CD14-positive monocyte (primary cell): ENCODE data around the gene PTRH1. TPM values are rescaled to one million over a fixed set of nuclear protein-coding genes. Genes with fewer than 3 reads are reported as not detected.

Source experiments
- DNase-seq, 3 donors: peaks; one replicate each; pipeline ENCODE4 v3.0.0-alpha.2; 2011 to 2022
- H2AFZ ChIP-seq: 2 replicates; pipeline ENCODE4 v1.6.0; 2012; ENCODE audit warnings: mild to moderate bottlenecking, low read depth, low read length, inconsistent platforms; ENCODE audit not compliant: insufficient read depth, poor library complexity, severe bottlenecking
- H3K27ac ChIP-seq, 2 donors: 1 replicate in 1 of 2; 2 replicates in 1 of 2; pipeline ENCODE4 v1.5.1; 2012 to 2013; ENCODE audit warnings: low read length in 2 of 2, control low read depth in 1 of 2, inconsistent platforms in 1 of 2, low read depth in 1 of 2, mild to moderate bottlenecking in 1 of 2
- H3K27me3 ChIP-seq, 2 donors: one replicate each; pipeline versions ENCODE4 v1.6.0 to v1.6.1; 2011 to 2013; ENCODE audit warnings: low read length in 2 of 2; ENCODE audit not compliant: control insufficient read depth in 2 of 2, insufficient read depth in 2 of 2
- H3K36me3 ChIP-seq, 2 donors: replicated peaks in 1 of 2; 1 replicate in 1 of 2; 2 replicates in 1 of 2; pipeline versions ENCODE4 v1.5.1 to v1.6.1; 2012 to 2013; ENCODE audit warnings: low read length in 2 of 2, control low read depth in 1 of 2, inconsistent platforms in 1 of 2, mild to moderate bottlenecking in 1 of 2; ENCODE audit not compliant: insufficient read depth in 2 of 2, control insufficient read depth in 1 of 2
- H3K4me1 ChIP-seq, 2 donors: 1 replicate in 1 of 2; 2 replicates in 1 of 2; pipeline versions ENCODE4 v1.5.1 to v1.6.1; 2012 to 2013; ENCODE audit warnings: low read length in 2 of 2, control low read depth in 1 of 2, inconsistent platforms in 1 of 2, mild to moderate bottlenecking in 1 of 2, moderate library complexity in 1 of 2; ENCODE audit not compliant: insufficient read depth in 2 of 2, control insufficient read depth in 1 of 2
- H3K4me2 ChIP-seq: replicated peaks from 2 replicates; pipeline ENCODE3; 2012; ENCODE audit warnings: low read length, moderate library complexity, mild to moderate bottlenecking; ENCODE audit not compliant: poor library complexity, severe bottlenecking; ENCODE audit errors: extremely low read depth
- H3K4me3 ChIP-seq, 3 experiments: fragments of 200-600 bp in 1 of 3; sonication (generic) in 1 of 3; replicated peaks in 1 of 3; 1 replicate in 2 of 3; 2 replicates in 1 of 3; pipeline ENCODE4 v1.5.1; 2011 to 2013; ENCODE audit warnings: low read length in 3 of 3, mild to moderate bottlenecking in 3 of 3, control low read depth in 2 of 3, low read depth in 2 of 3, inconsistent platforms in 1 of 3, moderate library complexity in 1 of 3
- H3K79me2 ChIP-seq: 2 replicates; pipeline ENCODE4 v1.6.0; 2012; ENCODE audit warnings: mild to moderate bottlenecking, control low read depth, inconsistent platforms, low read length, moderate library complexity; ENCODE audit not compliant: insufficient read depth
- H3K9ac ChIP-seq: 2 replicates; pipeline ENCODE4 v1.6.0; 2017; ENCODE audit warnings: low read length, mild to moderate bottlenecking; ENCODE audit not compliant: insufficient read depth, poor library complexity, severe bottlenecking
- H3K9me3 ChIP-seq, 2 donors: replicated peaks in 1 of 2; 1 replicate in 1 of 2; 2 replicates in 1 of 2; pipeline versions ENCODE4 v1.5.1 to v1.6.1; 2012 to 2013; ENCODE audit warnings: low read length in 2 of 2, control low read depth in 1 of 2; ENCODE audit not compliant: control insufficient read depth in 1 of 2, insufficient read depth in 1 of 2
- H4K20me1 ChIP-seq: 2 replicates; pipeline ENCODE4 v1.6.0; 2012; ENCODE audit warnings: mild to moderate bottlenecking, low read length, control low read depth, moderate library complexity; ENCODE audit not compliant: insufficient read depth
- H3K27ac Mint-ChIP-seq, 7 donors: one replicate each; pipeline ENCODE4 v1.8.0; 2020; ENCODE audit warnings: mild to moderate bottlenecking in 7 of 7, mixed read lengths in 7 of 7, moderate library complexity in 6 of 7, inconsistent platforms in 2 of 7
- H3K27me3 Mint-ChIP-seq, 3 donors: one replicate each; pipeline ENCODE4 v1.8.0; 2021 to 2022; ENCODE audit warnings: low read depth in 3 of 3, mild to moderate bottlenecking in 3 of 3, mixed read lengths in 3 of 3, moderate library complexity in 3 of 3, inconsistent platforms in 1 of 3
- H3K36me3 Mint-ChIP-seq, 2 donors: one replicate each; pipeline ENCODE4 v1.8.0; 2020; ENCODE audit warnings: mixed read lengths in 2 of 2, inconsistent platforms in 1 of 2, mild to moderate bottlenecking in 1 of 2
- H3K4me1 Mint-ChIP-seq: one replicate; pipeline ENCODE4 v1.8.0; 2020; ENCODE audit warnings: mild to moderate bottlenecking, mixed read lengths
- H3K4me3 Mint-ChIP-seq, 2 donors: one replicate each; pipeline ENCODE4 v1.8.0; 2020; ENCODE audit warnings: mild to moderate bottlenecking in 2 of 2, mixed read lengths in 2 of 2, moderate library complexity in 1 of 2
- H3K9me3 Mint-ChIP-seq, 7 donors: one replicate each; pipeline ENCODE4 v1.8.0; 2020 to 2022; ENCODE audit warnings: mixed read lengths in 7 of 7, mild to moderate bottlenecking in 6 of 7, moderate library complexity in 6 of 7, inconsistent platforms in 2 of 7
- WGBS: methylation state at CpG from one replicate; pipeline ENCODE4 v1.1.5; 2013; ENCODE audit warnings: missing lambda C conversion rate; ENCODE audit not compliant: insufficient coverage; 5-methylcytosine and 5-hydroxymethylcytosine counted together
- intact Hi-C, 2 donors: fragments of 100-400 bp; cut with micrococcal nuclease; formaldehyde crosslinking; loops; one replicate each; pipeline versions ENCODE4 v1.15.0 to v1.15.1; 2023
- polyA plus RNA-seq, 3 donors: library from polyadenylated mRNA; depleted of rRNA in 1 of 3; unstranded in 2 of 3; stranded (reverse) in 1 of 3; fragments of 300-500 nt in 2 of 3; fragments of >200 nt in 1 of 3; fragmentation: Illumina TruSeq in 2 of 3; gene quantifications; 1 replicate in 2 of 3; 2 replicates in 1 of 3; pipeline ENCODE4 v1.2.3, GENCODE V29; 2012 to 2021
- TF ChIP-seq, protein P1 (sequence below): fragments of 200-600 bp; IDR thresholded peaks from one replicate; pipeline ENCODE4 v1.8.0; 2022; ENCODE audit warnings: antibody characterized with exemption, mild to moderate bottlenecking

Gene PTRH1
- polyA plus RNA-seq, 3 donors, result 6.9 to 19.9 (median 19.5) TPM

DNA sequence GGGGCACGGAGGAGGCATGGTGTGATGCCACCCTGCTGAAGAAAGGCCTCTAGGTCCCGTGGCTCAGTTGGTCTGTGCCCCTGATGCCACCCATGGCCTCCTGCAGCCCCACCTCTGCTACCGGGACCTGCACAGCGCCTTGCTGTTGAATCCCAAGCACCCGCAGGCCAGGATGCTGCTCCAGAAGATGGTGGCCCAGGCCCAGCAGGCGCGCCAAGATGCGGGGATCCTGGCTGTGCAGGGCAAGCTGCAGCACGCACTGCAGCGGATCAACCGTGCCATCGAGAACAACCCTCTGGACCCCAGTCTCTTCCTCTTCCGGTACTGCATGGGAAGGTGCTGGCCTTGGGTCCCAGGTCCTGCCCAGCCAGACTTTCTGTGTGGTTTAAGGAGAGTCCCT is 7.5 kb upstream of the PTRH1 start:
- no peaks in the 10 kb centered on the region for H4K20me1 ChIP-seq
- no peaks in the 10 kb centered on the region for H3K9me3 ChIP-seq
- Mint-ChIP-seq H3K27me3 (peaks cover 5 to 10% (median 5%) of the 10 kb centered on the region in 3 donors), H3K36me3 (no peaks in the 10 kb centered on the region), H3K27ac (no peak overlapping the region), H3K4me3 (no peak overlapping the region), H3K4me1 (peaks cover 11% of the 10 kb centered on the region), H3K9me3 (peaks cover 0 to 2% (median 0%) of the 10 kb centered on the region in 7 donors)
- no peaks in the 10 kb centered on the region for H3K36me3 ChIP-seq
- WGBS, result 96% methylated on average over 12 of the region's 13 CpGs
- no peaks in the 10 kb centered on the region for H3K27me3 ChIP-seq
- DNase-seq, result no peak
- intact Hi-C loops, result loop anchor here in 1 of 2 donors (10.0 kb wide), 1 partner anchor 108 kb away; the partner anchor contains the start of gene STXBP1
- H3K9ac ChIP-seq, result no peak overlapping the region
- H3K4me2 ChIP-seq, result no peak overlapping the region
- H3K4me1 ChIP-seq, result peaks cover 3 to 13% of the 10 kb centered on the region in 2 donors
- no peak overlapping the region for H3K27ac ChIP-seq
- H2AFZ ChIP-seq, result no peak overlapping the region
- no peak overlapping the region for H3K4me3 ChIP-seq
- TF ChIP-seq, protein P1, sequence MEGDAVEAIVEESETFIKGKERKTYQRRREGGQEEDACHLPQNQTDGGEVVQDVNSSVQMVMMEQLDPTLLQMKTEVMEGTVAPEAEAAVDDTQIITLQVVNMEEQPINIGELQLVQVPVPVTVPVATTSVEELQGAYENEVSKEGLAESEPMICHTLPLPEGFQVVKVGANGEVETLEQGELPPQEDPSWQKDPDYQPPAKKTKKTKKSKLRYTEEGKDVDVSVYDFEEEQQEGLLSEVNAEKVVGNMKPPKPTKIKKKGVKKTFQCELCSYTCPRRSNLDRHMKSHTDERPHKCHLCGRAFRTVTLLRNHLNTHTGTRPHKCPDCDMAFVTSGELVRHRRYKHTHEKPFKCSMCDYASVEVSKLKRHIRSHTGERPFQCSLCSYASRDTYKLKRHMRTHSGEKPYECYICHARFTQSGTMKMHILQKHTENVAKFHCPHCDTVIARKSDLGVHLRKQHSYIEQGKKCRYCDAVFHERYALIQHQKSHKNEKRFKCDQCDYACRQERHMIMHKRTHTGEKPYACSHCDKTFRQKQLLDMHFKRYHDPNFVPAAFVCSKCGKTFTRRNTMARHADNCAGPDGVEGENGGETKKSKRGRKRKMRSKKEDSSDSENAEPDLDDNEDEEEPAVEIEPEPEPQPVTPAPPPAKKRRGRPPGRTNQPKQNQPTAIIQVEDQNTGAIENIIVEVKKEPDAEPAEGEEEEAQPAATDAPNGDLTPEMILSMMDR, result no peak
- H3K79me2 ChIP-seq, result no peaks in the 10 kb centered on the region

DNA sequence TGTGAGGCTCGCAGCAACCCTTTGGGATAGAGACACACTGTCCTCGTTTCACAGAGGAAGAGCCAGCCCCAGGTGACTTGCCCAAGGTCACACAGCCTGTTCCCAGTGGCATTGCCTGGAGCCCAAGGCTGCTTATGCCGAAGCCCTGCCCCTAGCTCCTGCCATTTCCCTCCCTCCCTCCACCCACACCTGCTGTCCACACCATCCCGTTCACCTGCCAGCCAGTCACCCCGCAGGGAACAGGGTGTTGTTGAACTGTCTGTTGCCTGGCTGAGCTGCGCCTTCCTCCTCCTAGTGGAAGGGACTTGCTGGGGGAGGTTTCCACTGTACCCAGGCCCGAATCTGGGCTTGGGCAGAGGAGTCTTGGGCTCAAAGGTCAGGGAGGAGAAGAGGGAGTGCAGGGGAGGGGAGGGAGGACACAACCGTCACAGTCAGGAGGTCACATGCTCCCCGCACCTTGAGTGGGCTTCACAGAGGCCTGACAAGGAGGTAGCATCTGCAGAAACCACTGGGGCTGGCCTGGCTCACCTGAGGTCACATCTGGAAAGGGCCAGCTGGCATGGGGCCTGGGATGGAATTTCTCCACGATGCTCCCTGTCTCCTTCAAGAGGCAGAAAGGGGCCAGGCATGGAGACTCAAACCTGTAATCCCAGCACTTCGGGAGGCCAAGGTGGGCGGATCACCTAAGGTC is 6.7 kb upstream of the PTRH1 start:
- Mint-ChIP-seq H3K27ac (peak overlapping the region in 1 of 7 donors; percentile 75), H3K36me3 (no peaks in the 10 kb centered on the region), H3K4me3 (no peak overlapping the region), H3K9me3 (peaks cover 0 to 2% (median 0%) of the 10 kb centered on the region in 7 donors), H3K4me1 (peaks cover 11% of the 10 kb centered on the region), H3K27me3 (peaks cover 5 to 9% (median 5%) of the 10 kb centered on the region in 3 donors)
- no peaks in the 10 kb centered on the region for H4K20me1 ChIP-seq
- TF ChIP-seq, protein P1, result no peak
- H3K27ac ChIP-seq, result no peak overlapping the region
- WGBS, result 89% methylated on average over 10 of the region's 12 CpGs
- H3K79me2 ChIP-seq, result no peaks in the 10 kb centered on the region
- no peak overlapping the region for H2AFZ ChIP-seq
- H3K4me2 ChIP-seq, result no peak overlapping the region
- intact Hi-C loops, result loop anchor here in 1 of 2 donors (10.0 kb wide), 1 partner anchor 107 kb away; the partner anchor contains the start of gene STXBP1
- H3K36me3 ChIP-seq, result no peaks in the 10 kb centered on the region
- no peak overlapping the region for H3K4me3 ChIP-seq
- H3K4me1 ChIP-seq, result peaks cover 3 to 13% of the 10 kb centered on the region in 2 donors
- no peak overlapping the region for H3K9ac ChIP-seq
- no peaks in the 10 kb centered on the region for H3K9me3 ChIP-seq
- no peak for DNase-seq
- H3K27me3 ChIP-seq, result no peaks in the 10 kb centered on the region
